Embryonic facial prominence (tissue), 1 donor: ENCODE results near the gene ITGB6.

ENCODE experiments used
- DNase-seq: peaks from one replicate; pipeline ENCODE4 v3.0.0-alpha.2; 2016; ENCODE audit errors: extremely low spot score

The ITGB6 gene

GRCh38 chr2:160087854-160088745, 112.0 kb downstream of the ITGB6 start:
- DNase-seq, result no peak

GRCh38 chr2:160085662-160086061, 114.4 kb downstream of the ITGB6 start:
- no peak for DNase-seq

- DNase-seq, result no peak
Measured at GRCh38 chr2:160077912-160078810, 121.9 kb downstream of the ITGB6 start.

GRCh38 chr2:160076914-160077313, 123.2 kb downstream of the ITGB6 start:
- no peak for DNase-seq

- DNase-seq, result no peak
Measured at GRCh38 chr2:160076241-160076640, 123.8 kb downstream of the ITGB6 start.

GRCh38 chr2:160075171-160075570, 124.9 kb downstream of the ITGB6 start:
- DNase-seq, result no peak

GRCh38 chr2:160073284-160073888, 126.7 kb downstream of the ITGB6 start:
- no peak for DNase-seq

GRCh38 chr2:160068906-160069305, 131.2 kb downstream of the ITGB6 start:
- DNase-seq, result no peak

GRCh38 chr2:160064916-160065315, 135.2 kb downstream of the ITGB6 start:
- no peak for DNase-seq

GRCh38 chr2:160063879-160064612, 136.0 kb downstream of the ITGB6 start:
- no peak for DNase-seq

- DNase-seq, result no peak
Measured at GRCh38 chr2:160063271-160063670, 136.8 kb downstream of the ITGB6 start.

GRCh38 chr2:160062292-160063005, 137.6 kb downstream of the ITGB6 start, which contains the start of gene PLA2R1:
Gene PLA2R1, minus strand, starts transcription at chr2:160062615. Its CDS starts 212 bp downstream, at chr2:160062403.
- DNase-seq, result peak; percentile 58

- DNase-seq, result no peak
Measured at GRCh38 chr2:160061944-160062291, 138.2 kb downstream of the ITGB6 start.

GRCh38 chr2:160061533-160061932, 138.5 kb downstream of the ITGB6 start:
- DNase-seq, result no peak

GRCh38 chr2:160060297-160060696, 139.8 kb downstream of the ITGB6 start:
- no peak for DNase-seq

- DNase-seq, result no peak
Measured at GRCh38 chr2:160057356-160057755, 142.7 kb downstream of the ITGB6 start.

GRCh38 chr2:160055726-160056108, 144.4 kb downstream of the ITGB6 start:
- no peak for DNase-seq

GRCh38 chr2:160054984-160055725, 144.9 kb downstream of the ITGB6 start:
- DNase-seq, result no peak

- no peak for DNase-seq
Measured at GRCh38 chr2:160053946-160054345, 146.1 kb downstream of the ITGB6 start.

GRCh38 chr2:160052531-160052930, 147.5 kb downstream of the ITGB6 start:
- no peak for DNase-seq
